GM18951 (cell line): ENCODE data around the gene FOXO4.
"Not testable (repeated sequence)": the region's sequence is repeated elsewhere in the genome, so short reads cannot be mapped to it uniquely, and the experiment has no call there.

Source experiments
- POLR2A ChIP-seq: IDR thresholded peaks from 4 replicates; pipeline ENCODE4 v1.6.1; 2011; ENCODE audit warnings: mild to moderate bottlenecking; ENCODE audit not compliant: insufficient read length, insufficient read depth; ENCODE audit errors: extremely low read depth
- in situ Hi-C: fragments of 300-500 bp; cut with MboI; formaldehyde crosslinking; loops from one replicate; pipeline ENCODE4 v1.12.0; 2022; ENCODE audit warnings: low sequenced_read_pairs, mixed read lengths, inconsistent platforms; ENCODE audit not compliant: unreplicated experiment

The FOXO4 gene, protein sequence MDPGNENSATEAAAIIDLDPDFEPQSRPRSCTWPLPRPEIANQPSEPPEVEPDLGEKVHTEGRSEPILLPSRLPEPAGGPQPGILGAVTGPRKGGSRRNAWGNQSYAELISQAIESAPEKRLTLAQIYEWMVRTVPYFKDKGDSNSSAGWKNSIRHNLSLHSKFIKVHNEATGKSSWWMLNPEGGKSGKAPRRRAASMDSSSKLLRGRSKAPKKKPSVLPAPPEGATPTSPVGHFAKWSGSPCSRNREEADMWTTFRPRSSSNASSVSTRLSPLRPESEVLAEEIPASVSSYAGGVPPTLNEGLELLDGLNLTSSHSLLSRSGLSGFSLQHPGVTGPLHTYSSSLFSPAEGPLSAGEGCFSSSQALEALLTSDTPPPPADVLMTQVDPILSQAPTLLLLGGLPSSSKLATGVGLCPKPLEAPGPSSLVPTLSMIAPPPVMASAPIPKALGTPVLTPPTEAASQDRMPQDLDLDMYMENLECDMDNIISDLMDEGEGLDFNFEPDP

DNA sequence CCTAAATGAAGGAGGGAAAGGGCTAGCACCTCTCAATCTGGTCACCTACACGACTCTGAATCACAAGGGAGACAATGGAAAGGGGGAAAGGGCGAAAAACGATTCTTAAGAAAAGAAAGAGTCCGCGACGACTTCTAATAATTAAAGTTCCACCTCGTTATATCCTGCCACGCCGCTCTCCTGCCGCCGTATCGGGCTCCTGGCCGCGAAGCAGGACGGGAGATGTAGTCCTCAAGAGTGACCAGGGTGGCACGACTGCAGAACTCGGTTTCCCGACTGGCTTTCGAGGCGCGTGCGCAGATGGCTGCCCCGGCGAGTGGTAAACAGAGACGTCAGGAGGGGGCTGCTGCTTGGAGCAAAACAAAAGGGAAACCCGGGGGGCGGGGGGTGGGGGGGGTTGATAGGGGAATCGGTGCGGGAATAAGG, at the start of gene FOXO4:
Gene FOXO4 (plus strand): TSS at position 297 of the 426 bp plus-strand sequence. CDS start 678 bp downstream, outside the sequence.
- in situ Hi-C loops = no loop called here
- peak; percentile 57 for TF ChIP-seq POLR2A

DNA sequence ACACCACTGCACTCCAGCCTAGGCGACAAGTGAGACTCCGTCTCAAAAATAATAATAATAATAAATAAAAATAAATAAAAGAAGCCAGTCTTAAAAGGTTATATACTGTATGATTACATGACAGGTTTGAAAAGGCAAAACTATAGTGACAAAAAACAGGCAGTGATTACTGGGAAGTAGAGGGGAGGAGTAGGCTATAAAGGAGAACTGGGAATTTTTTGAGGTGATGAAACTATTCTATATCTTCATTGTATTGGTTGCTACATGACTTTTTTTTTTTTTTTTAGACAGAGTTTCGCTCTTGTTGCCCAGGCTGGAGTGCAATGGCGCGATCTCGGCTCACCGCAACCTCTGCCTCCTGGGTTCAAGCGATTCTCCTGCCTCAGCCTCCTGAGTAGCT, 47.8 kb upstream of the FOXO4 start:
- in situ Hi-C loops = not testable (repeated sequence)

DNA sequence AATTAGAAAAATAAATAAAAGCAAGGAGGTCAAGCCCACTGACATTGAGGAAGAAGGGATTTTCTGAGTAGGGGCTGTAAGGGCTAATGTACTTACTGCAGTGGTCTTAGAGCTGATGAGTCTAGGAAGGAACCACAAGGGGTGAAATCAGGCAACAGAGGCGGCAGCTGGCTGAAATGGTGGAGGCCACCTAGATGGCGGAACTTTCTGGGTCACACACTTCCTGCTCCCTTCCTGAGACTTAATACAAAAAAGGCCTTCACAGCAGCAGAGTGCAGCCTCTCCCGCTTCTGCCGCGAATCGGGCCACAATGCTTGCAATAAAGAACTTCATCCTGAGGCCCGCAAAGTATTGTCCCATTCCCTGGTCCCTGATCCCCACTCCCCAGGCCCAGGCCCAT, 42.9 kb upstream of the FOXO4 start:
- TF ChIP-seq POLR2A = no peak
- in situ Hi-C loops = no loop called here

DNA sequence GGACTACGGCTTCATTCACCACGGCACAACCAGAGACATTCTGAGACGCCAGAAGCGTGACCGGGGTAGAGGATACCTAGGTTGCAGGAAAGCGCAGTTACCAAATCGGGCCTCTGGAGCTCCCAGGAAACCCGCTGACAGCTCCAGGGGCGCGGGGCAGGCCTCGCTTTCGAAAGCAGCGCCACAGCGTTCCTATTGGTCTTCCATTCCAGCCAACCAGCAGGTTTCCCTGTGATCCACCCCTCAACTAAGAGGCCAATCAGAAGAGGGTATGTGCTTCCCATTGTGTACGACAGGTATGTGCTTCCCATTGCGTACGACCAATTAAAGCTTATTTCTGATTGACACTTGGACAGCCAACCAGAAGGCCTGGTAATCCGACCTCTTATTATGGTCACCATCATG, 42.4 kb upstream of the FOXO4 start:
- in situ Hi-C loops = no loop called here

DNA sequence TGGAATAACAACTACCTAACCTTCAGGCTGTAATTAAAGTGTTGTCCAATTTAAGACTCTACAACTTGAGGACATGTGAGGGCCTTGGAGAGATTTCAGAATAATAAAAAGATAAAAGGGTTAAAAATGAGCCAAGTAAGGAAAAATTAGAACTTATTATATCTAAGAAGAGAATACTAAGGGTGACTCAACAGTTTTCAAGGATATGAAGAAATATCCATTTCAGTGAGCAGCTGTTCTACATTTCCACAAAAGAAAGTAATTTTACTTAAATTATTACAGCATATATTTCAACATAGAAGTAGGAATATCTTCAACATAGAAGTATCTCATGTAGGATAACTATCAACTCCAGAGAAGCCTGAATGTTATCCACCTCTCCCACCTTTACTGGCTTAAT, 38.8 kb upstream of the FOXO4 start:
- in situ Hi-C loops = no loop called here
- no peak for TF ChIP-seq POLR2A

More for the DNA sequence above, 42.4 kb upstream of the FOXO4 start:
- TF ChIP-seq POLR2A = peak; percentile 41

DNA sequence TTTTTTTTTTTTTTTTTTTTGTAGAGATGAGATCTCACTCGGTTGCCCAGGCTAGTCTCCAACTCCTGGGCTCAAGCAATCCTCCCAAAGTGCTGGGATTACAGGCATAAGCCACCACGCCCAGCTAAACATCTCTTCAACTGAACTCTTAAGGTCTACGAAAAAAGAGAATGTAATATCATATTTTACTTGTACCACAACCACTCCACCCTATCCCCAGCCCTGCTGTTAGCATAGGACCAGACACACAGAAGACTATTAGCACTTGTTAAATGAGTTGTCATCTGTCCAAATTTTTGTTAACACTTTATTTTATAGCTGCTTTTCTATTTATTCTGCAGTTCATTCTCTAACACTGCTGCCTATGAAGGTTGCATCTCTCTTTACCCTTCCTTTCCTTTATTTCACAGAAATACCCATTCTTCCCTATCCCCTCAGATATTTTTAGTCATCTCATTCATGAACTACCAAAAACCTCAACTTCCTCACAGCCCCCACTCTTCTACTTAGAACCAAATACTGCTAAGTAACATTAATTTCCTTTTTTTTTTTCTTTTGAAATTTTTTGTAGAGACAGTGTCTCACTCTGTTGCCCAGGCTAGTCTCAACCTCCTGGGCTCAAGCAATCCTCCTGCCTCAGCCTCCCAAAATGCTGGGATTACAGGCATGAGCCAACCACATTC, 37.7 kb upstream of the FOXO4 start:
- TF ChIP-seq POLR2A = no peak
- in situ Hi-C loops = no loop called here

DNA sequence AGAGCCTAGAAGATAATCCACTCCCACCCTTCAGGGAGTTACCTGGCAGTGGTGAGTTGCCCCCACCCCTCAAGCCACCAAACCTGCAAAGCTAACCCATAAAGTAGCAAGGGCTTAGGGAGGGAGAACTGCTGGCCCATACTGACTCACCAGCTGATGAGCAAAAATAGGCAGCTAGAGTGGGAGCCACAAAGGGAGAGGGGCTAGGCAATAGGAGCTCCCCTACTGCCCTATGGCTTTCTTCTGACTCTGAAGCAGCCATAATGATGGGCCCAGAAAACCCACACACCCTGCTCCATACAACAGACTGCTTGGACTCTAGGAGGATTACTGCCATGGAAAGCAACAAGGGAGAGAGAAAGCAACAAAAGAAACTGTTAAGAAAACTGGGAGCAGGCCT, 35.5 kb upstream of the FOXO4 start:
- no peak for TF ChIP-seq POLR2A
- in situ Hi-C loops = no loop called here

DNA sequence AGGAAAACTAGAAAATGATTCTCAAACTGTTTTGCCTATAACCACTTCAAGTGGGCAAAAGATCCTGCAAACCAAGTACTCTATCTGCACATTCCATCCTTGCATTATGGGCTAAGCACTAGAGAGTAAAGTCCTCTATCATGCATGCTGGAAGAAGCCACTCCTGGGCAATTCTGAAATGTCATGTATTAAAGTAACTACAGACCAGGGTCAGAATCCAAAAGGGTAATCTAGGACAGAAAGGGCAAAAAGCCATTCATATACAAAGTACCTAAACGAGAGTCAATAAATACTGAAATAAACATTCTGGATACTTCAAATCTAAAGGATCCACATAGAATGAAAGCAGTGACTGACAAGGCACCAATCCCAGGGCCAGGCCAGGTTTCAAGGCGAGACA, 28.6 kb upstream of the FOXO4 start:
- no peak for TF ChIP-seq POLR2A
- in situ Hi-C loops = no loop called here

DNA sequence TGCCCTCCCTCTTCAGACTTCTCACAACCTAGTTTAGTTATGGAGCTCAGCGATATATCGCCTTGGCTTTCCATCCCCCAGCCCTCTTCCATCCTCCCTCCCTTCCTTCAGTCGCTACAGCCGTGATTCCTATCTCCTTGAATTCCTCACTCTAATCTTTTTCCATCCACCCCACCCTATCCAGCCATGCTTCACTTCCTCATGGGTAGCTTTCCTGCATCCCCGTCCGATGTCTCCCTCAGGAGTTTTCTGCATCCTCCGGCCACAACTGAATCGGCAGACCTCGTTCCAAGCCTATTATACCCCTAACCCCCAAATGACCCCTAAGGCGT, 28.0 kb upstream of the FOXO4 start:
- in situ Hi-C loops = no loop called here

DNA sequence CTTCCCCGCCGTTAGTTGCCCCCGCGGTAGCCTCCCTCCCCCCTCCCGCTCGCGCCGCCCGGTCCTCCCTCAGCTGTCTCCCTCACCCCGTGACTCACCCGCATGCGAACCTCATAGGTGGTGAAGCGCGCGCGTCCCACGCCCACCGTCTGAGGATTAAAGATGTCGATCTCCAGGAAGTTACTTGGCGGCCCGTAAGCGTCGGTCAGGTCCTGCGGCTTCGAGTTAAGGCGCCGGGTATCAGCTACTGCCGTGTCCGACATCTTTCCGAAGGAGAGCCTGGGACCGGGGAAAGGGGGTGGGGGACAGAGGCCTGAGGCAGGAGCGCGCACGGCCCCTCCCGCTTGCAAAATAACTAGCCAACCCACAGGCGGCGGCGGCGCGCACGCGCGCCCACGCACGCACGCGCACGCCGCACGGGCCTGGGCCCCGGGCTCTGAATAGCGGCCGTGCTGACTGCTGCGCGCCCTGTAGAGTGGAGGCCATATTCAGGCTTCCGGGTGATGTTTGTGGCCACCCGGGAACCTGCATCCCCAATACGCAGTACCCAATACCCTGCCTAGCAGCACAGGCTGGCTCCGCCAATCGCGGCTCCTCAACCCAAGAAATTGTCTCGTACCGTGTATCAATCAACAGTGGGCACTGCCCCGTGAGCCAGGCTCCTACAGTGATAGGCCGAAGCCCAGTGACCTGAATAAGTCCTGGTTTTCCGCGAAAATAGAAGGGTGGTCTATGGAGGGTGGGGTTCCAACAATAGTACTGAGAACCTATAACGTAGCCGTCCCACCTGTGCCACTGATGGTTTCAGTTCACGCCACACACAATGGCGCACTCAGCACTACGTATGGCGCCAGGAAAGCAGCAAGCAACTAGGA, 27.4 kb upstream of the FOXO4 start, which contains the start of gene SNX12:
Gene SNX12 (minus strand): TSS at position 291 of the 875 bp plus-strand sequence. CDS start 28 bp downstream, at position 263.
- TF ChIP-seq POLR2A = peak; percentile 70
- in situ Hi-C loops = no loop called here

More for the DNA sequence above, 28.0 kb upstream of the FOXO4 start:
- no peak for TF ChIP-seq POLR2A

DNA sequence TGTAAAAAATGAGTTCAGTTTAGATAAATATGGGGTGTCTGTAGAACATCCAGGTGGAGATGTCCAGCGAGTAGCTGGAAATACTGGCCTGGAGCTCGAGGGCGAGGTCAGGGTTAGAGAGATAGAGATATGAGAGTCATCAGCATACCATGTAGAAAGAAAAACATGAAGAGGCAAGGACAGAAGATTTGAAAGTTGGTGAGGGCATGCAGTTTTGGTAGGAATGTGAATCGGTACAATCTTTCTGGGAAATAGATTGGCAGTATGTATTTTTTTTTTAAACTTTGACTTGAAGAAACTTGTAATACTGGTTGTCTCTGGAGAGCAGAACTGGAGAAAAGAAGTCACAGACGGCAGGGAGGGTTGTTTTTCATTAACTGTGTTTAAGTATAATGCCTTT, 25.1 kb upstream of the FOXO4 start:
- no peak for TF ChIP-seq POLR2A
- in situ Hi-C loops = no loop called here

DNA sequence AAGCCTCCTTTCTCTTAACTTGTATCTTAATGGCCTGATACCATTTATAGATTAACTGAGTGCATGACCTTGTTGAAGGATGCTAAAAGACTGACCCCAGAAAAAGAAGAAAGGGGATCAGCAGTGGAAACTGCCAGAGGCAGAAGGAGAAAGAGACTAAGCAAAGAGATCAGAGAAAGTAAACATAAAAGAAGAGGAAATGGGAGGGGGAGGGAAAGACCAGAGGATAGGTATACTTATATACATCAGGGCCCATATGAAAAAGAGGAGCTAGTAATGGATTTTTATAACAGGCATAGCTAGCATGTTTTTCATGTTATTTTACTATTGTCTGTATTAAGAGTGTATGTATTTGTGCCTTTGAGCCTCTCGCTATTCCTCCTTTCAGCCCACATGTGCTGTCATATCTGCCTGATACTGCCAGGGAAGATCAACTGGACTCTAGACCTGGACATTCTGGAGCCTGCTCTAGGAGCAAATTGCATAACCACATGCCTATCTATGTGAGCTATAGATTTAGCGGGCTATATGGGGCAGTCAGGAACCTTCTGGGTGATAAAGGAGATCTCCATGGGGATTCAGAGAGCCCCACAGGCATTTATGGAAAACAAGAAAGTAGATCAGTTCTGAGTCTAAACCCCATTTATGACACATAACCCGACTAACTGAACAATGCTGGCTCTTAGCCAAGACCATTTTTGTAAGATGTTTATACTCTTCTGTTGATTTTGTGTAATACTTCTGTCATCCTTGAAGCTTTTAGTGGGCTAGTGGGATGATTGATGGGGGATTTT, 14.1 kb upstream of the FOXO4 start:
- in situ Hi-C loops = no loop called here
- TF ChIP-seq POLR2A = no peak
